Kidney epithelial cell (primary cell): ENCODE measurements around the gene MMP19. TPM values are rescaled to one million over a fixed set of nuclear protein-coding genes. Genes with fewer than 3 reads are reported as not detected.
"Not testable (repeated sequence)": the region's sequence is repeated elsewhere in the genome, so short reads cannot be mapped to it uniquely, and the experiment has no call there.

Experiments used
- DNase-seq: peaks from one replicate; pipeline ENCODE4 v3.0.0-alpha.2; 2010; ENCODE audit warnings: low read depth
- H3K27me3 ChIP-seq: 2 replicates; pipeline ENCODE4 v1.6.0; 2011; ENCODE audit warnings: low read length; ENCODE audit not compliant: control insufficient read depth, insufficient read depth
- H3K36me3 ChIP-seq: 2 replicates; pipeline ENCODE4 v1.5.1; 2011; ENCODE audit warnings: low read length; ENCODE audit not compliant: control insufficient read depth, insufficient read depth
- H3K4me3 ChIP-seq: 2 replicates; pipeline ENCODE4 v1.5.1; 2011; ENCODE audit warnings: low read depth, mild to moderate bottlenecking, control low read depth, low read length
- total RNA-seq: library from RNA; depleted of rRNA; stranded (reverse); fragments of >200 nt; gene quantifications from 2 replicates; pipeline ENCODE4 v1.2.3, GENCODE V29; 2015
- TF ChIP-seq, protein P1 (sequence below): IDR thresholded peaks from 2 replicates; pipeline ENCODE4 v1.5.1; 2011; ENCODE audit warnings: mild to moderate bottlenecking, moderate library complexity, low read length, control low read depth, inconsistent platforms; ENCODE audit not compliant: insufficient read depth, poor library complexity, severe bottlenecking

Gene MMP19
- total RNA-seq, 1 donor from 2014 or later, result 0.08 TPM

DNA sequence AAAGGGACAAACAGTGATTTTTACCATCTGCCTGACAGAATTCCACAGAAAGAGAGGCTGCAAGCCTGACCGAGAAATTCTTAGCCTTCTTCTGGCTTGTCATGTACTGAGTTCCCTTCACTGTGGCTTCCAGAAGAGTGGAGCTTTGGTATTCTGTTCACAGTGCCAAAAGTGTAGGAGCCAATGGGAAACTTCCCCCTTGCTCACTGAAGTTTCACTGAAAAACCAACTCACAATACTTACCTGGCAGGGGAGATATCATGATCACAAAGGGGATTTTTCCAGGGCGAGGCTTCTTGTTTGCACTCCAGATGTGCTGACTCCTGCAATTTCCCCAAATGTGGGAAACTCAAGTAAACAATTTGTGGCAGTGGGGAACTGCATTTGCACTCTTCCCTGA, 31.7 kb upstream of the MMP19 start:
- H3K27me3 ChIP-seq, result no peaks in the 10 kb centered on the region
- no peaks in the 10 kb centered on the region for H3K36me3 ChIP-seq
- no peak for DNase-seq
- H3K4me3 ChIP-seq, result no peak overlapping the region
- TF ChIP-seq, protein P1, sequence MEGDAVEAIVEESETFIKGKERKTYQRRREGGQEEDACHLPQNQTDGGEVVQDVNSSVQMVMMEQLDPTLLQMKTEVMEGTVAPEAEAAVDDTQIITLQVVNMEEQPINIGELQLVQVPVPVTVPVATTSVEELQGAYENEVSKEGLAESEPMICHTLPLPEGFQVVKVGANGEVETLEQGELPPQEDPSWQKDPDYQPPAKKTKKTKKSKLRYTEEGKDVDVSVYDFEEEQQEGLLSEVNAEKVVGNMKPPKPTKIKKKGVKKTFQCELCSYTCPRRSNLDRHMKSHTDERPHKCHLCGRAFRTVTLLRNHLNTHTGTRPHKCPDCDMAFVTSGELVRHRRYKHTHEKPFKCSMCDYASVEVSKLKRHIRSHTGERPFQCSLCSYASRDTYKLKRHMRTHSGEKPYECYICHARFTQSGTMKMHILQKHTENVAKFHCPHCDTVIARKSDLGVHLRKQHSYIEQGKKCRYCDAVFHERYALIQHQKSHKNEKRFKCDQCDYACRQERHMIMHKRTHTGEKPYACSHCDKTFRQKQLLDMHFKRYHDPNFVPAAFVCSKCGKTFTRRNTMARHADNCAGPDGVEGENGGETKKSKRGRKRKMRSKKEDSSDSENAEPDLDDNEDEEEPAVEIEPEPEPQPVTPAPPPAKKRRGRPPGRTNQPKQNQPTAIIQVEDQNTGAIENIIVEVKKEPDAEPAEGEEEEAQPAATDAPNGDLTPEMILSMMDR, result no peak

DNA sequence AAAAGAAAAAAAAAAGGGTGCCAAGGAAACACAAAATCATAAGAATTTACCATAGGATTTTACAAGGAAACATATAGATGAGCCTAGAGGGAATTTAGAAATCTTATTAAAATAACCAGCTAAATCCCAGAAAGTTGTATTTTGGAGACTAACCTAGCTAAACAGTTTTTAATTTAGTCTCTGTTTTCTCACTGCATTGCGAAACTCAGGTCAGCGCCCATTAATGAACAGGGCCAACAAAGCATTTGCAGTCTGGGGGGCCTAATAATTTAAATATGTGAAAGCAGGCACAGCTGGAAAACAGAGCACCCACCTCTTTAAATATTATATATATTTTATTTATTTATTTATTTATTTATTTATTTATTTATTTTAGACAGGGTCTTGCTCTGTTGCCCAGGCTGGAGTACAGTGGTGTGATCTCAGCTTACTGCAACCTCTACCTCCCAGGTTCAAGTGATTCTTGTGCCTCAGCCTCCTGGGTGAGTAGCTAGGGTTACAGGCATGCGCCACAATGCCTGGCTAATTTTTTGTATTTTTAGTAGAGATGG, 23.8 kb upstream of the MMP19 start:
- H3K27me3 ChIP-seq, H3K36me3 ChIP-seq, DNase-seq, H3K4me3 ChIP-seq: not testable (repeated sequence)

DNA sequence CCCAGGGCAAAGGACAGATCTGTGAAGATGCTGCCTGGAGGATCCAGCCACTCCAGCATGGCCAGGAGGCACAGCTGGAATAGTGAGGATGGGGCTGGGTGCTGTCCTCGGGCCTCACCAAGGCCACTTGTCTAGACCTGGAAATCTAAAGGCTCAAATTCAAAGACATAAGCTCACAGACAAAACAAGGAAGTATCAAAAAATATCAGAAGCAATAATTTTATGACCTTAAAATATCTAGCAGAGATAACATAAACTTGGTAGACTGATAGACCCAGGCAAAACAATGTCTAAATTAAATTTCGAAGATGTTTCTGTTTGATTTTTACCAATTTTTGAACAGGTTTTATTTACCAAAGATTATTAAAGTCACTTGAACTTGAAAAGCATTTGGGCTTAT, 22.6 kb upstream of the MMP19 start:
- no peak for DNase-seq
- TF ChIP-seq, protein P1, result no peak
- no peaks in the 10 kb centered on the region for H3K27me3 ChIP-seq
- H3K36me3 ChIP-seq, result no peaks in the 10 kb centered on the region
- no peak overlapping the region for H3K4me3 ChIP-seq

DNA sequence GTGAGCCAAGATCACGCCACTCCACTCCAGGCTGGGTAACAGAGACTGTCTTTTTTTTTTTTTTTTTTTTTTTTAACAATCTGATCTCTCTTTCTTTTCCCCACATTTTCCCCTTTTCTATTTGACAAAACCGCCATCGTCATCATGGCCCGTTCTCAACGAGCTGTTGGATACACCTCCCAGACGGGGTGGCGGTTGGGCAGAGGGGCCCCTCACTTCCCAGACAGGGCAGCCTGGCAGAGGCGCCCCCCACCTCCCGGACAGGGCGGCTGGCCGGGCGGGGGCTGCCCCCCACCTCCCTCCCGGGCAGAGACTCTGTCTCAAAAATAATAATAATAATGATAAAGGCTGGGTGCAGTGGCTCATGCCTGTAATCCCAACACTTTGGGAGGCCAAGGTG, 20.2 kb upstream of the MMP19 start:
- not testable (repeated sequence) for H3K36me3 ChIP-seq, DNase-seq, H3K4me3 ChIP-seq, H3K27me3 ChIP-seq

DNA sequence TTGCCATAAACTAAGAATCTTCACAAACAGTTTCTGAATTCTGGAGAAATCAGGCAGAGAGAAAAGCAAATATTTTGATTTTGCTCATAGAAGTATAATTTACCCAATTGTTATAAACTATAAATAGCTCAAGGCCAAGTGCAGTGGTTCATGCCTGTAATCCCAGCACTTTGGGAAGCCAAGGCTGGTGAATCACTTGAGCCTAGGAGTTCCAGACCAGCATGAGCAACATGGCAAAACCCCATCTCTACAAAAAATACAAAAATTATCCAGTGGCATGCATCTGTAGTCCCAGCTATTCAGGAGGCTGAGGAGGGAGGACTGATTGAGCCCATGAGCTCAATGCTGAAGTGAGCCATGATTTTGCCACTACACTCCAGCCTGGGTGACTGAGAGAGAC, 19.6 kb upstream of the MMP19 start:
- DNase-seq, result no peak
- no peaks in the 10 kb centered on the region for H3K27me3 ChIP-seq
- TF ChIP-seq, protein P1, result no peak
- no peak overlapping the region for H3K4me3 ChIP-seq
- no peaks in the 10 kb centered on the region for H3K36me3 ChIP-seq

DNA sequence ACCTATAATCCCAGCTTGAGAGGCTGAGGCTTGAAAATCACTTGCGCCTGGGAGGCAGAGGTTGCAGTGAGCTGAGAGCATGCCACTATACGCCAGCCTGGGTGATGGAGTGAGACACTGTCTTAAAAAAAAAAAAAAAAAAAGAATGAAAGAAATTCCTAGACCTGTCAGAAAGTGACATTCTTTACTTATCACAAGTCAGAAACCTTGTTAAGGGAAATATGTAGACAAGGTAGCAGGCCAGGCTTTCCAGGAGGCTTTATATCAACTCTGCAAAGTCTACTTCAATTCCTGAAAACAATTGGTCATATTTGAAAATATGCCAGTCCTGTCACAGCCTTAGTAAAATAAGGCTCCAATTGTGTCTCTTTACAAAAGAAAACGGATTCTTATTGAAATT, 19.1 kb upstream of the MMP19 start:
- Histone ChIP-seq H3K27me3 (no peaks in the 10 kb centered on the region), H3K4me3 (no peak overlapping the region), H3K36me3 (no peaks in the 10 kb centered on the region)
- DNase-seq, result no peak
- TF ChIP-seq, protein P1, result no peak

DNA sequence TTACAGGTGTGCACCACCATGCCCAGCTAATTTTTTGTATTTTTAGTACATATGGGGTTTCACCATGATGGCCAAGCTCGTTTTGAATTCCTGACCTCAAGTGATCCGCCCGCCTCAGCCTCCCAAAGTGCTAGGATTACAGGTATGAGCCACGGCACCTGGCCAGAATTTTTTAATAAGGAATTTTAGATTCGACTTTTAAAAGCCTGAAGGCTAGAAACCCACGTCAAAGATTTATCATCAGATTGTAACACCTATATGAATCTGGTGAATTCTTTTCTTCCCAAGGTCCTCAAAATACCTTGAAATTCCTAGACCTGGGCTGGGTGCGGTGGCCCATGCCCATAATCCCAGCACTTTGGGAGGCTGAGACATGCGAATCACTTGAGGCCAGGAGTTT, 18.7 kb upstream of the MMP19 start:
- Histone ChIP-seq H3K36me3 (no peaks in the 10 kb centered on the region), H3K4me3 (no peak overlapping the region), H3K27me3 (no peaks in the 10 kb centered on the region)
- DNase-seq, result no peak
- TF ChIP-seq, protein P1, result no peak
